ENCODE data around the gene CISH.

- TF ChIP-seq CTCF (conservative IDR thresholded peaks at IDR 0.05) (no peak), ZFX (IDR thresholded peaks at IDR 0.05) (no peak)
Observed at GRCh38 chr3:50630394-50630793, 18.8 kb upstream of the CISH start.
